HFFc6 (cell line): ENCODE measurements around the gene EPHA3. TPM values are rescaled to one million over a fixed set of nuclear protein-coding genes. Genes with fewer than 3 reads are reported as not detected.

ENCODE experiments used
- DNase-seq: peaks from one replicate; pipeline ENCODE4 v3.0.0-alpha.2; 2018
- H3K27ac Mint-ChIP-seq: 2 replicates; pipeline ENCODE4 v1.8.0; 2020; ENCODE audit warnings: mild to moderate bottlenecking, mixed read lengths
- H3K27me3 Mint-ChIP-seq: 2 replicates; pipeline ENCODE4 v1.8.0; 2021; ENCODE audit warnings: mild to moderate bottlenecking, moderate library complexity, mixed read lengths; ENCODE audit not compliant: insufficient read depth
- H3K36me3 Mint-ChIP-seq: 2 replicates; pipeline ENCODE4 v1.8.0; 2021; ENCODE audit warnings: low read depth, mixed read lengths
- H3K4me1 Mint-ChIP-seq: 2 replicates; pipeline ENCODE4 v1.8.0; 2020; ENCODE audit warnings: low read depth, mixed read lengths
- H3K4me3 Mint-ChIP-seq: 2 replicates; pipeline ENCODE4 v1.8.0; 2020; ENCODE audit warnings: mild to moderate bottlenecking, moderate library complexity, mixed read lengths
- H3K9me3 Mint-ChIP-seq: 2 replicates; pipeline ENCODE4 v1.8.0; 2020; ENCODE audit warnings: mild to moderate bottlenecking, mixed read lengths
- total RNA-seq, 6 experiments: library from RNA; stranded (reverse); fragmentation: NEBNext Ultra II Directional; extraction: Animal tissue kit (Norgen Biotek cat#: 25700); gene quantifications; 2 replicates in 1 of 6; 3 replicates in 5 of 6; pipeline ENCODE4 v1.2.3, GENCODE V29; 2021
- TF ChIP-seq, protein P1 (sequence below): fragments of 200-600 bp; sonication (generic); IDR thresholded peaks from 2 replicates; pipeline ENCODE4 v1.5.0; 2021; ENCODE audit warnings: antibody characterized with exemption, mild to moderate bottlenecking

EPHA3 gene
- total RNA-seq, 6 experiments from 2014 or later = 0.09 to 0.13 (median 0.11) TPM; not detected in 3

DNA sequence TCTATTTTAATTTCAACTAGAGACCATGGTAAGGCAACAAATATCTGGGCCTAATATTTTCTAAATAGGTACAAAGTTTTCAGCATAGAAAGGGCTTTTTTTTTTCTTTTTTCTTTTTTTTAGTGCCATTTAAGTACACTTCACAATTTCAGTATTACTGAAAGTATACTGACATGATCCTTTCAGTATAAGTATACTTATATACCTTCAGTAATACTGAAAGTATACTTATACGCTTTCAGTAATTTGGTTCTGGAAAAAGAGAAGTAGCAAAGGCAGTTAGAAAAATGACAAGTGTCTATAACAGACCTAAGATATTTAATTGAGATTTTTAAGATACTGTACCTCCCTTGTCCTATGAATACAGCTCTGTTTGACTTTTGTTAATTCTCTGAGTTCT, 339.2 kb downstream of the EPHA3 start:
- TF ChIP-seq, protein P1, sequence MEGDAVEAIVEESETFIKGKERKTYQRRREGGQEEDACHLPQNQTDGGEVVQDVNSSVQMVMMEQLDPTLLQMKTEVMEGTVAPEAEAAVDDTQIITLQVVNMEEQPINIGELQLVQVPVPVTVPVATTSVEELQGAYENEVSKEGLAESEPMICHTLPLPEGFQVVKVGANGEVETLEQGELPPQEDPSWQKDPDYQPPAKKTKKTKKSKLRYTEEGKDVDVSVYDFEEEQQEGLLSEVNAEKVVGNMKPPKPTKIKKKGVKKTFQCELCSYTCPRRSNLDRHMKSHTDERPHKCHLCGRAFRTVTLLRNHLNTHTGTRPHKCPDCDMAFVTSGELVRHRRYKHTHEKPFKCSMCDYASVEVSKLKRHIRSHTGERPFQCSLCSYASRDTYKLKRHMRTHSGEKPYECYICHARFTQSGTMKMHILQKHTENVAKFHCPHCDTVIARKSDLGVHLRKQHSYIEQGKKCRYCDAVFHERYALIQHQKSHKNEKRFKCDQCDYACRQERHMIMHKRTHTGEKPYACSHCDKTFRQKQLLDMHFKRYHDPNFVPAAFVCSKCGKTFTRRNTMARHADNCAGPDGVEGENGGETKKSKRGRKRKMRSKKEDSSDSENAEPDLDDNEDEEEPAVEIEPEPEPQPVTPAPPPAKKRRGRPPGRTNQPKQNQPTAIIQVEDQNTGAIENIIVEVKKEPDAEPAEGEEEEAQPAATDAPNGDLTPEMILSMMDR = no peak
- Mint-ChIP-seq H3K27me3 (no peaks in the 10 kb centered on the region), H3K27ac (no peak overlapping the region), H3K36me3 (no peaks in the 10 kb centered on the region), H3K9me3 (peaks cover 5% of the 10 kb centered on the region; the same call in 1 of the 2 replicates), H3K4me1 (no peaks in the 10 kb centered on the region), H3K4me3 (no peak overlapping the region)
- no peak for DNase-seq

DNA sequence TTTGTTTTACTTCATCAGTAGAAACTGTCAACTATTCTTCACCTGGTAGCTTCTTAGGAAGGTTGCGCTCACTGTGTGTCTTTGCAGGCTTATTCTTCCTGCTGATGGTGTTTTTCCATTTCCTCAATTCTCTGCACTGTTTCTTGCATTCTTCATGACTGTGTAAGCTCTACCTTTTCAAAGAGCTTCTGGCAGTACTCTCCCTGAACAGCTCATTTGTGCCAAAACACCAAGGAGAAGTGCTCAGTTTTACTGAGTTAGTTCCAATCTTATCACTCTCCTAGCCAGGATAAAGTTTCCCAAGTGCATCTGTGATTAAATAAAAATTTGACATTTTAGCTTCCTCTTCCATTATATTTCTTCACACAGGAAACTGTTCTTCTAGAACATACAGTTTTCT, 339.8 kb downstream of the EPHA3 start:
- Mint-ChIP-seq H3K9me3 (peaks cover 5% of the 10 kb centered on the region; the same call in 1 of the 2 replicates), H3K36me3 (no peaks in the 10 kb centered on the region), H3K4me3 (no peak overlapping the region), H3K4me1 (no peaks in the 10 kb centered on the region), H3K27me3 (no peaks in the 10 kb centered on the region), H3K27ac (no peak overlapping the region)
- TF ChIP-seq, protein P1 = no peak
- DNase-seq = no peak

DNA sequence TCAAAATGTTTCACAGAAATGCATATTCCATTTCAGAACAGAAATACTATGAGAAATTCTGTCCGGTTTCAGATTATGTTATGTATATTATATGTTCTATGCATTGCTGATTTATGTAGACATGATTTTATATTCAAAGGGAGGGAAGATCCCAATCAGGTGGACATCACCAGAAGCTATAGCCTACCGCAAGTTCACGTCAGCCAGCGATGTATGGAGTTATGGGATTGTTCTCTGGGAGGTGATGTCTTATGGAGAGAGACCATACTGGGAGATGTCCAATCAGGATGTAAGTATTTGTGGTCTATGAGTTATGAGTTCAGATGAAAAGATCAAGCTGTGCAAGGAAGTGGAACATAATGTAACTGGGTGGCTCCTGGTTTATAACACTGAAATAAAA, 341.7 kb downstream of the EPHA3 start:
- TF ChIP-seq, protein P1 = no peak
- no peak overlapping the region for H3K4me3 Mint-ChIP-seq
- no peak for DNase-seq
- H3K27ac Mint-ChIP-seq = no peak overlapping the region
- no peaks in the 10 kb centered on the region for H3K4me1 Mint-ChIP-seq
- peaks cover 7% of the 10 kb centered on the region for H3K9me3 Mint-ChIP-seq
- H3K27me3 Mint-ChIP-seq = no peaks in the 10 kb centered on the region
- H3K36me3 Mint-ChIP-seq = no peaks in the 10 kb centered on the region

DNA sequence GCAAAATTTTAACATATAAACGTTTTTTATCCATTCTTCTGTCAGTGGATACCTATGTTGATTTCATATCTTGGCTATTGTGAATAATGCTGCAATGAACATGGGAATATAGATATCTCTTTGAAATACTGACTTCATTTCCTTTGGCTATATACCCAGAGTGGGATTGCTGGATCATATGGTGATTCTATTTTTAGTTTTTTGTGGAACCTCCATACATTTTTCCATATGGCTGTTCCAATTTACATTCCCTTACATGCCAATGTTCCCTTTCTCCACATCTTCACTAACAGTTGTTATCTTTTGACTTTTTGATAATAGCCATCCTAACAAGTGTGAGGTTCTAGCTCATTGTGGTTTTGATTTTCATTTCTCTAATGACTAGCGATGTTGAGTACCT, 344.6 kb downstream of the EPHA3 start:
- Mint-ChIP-seq H3K9me3 (peaks cover 11% of the 10 kb centered on the region), H3K4me3 (no peak overlapping the region), H3K36me3 (no peaks in the 10 kb centered on the region), H3K4me1 (no peaks in the 10 kb centered on the region), H3K27me3 (no peaks in the 10 kb centered on the region), H3K27ac (no peak overlapping the region)
- TF ChIP-seq, protein P1 = no peak
- no peak for DNase-seq

DNA sequence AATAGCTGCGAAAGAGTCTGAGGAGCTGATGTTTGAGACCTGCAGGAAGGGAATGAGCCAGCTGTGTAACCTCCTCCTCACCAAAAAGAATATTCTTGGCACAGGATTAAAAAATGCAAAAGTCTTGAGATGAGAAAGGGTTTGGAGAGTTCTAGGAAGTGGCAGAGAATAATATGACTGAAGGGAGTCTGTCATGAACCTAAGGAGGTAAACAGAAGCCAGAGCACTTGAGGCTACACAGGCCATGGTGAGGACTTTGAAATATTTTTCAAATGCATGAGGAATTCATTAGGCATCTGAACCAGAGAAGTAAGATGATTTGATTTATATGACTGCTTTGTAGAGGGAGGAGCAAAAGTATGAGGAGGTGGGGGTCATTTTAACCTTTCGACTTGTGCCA, 347.8 kb downstream of the EPHA3 start:
- Mint-ChIP-seq H3K9me3 (peaks cover 19% of the 10 kb centered on the region), H3K27ac (no peak overlapping the region), H3K4me1 (no peaks in the 10 kb centered on the region), H3K36me3 (no peaks in the 10 kb centered on the region), H3K27me3 (no peaks in the 10 kb centered on the region), H3K4me3 (no peak overlapping the region)
- TF ChIP-seq, protein P1 = no peak
- DNase-seq = no peak

DNA sequence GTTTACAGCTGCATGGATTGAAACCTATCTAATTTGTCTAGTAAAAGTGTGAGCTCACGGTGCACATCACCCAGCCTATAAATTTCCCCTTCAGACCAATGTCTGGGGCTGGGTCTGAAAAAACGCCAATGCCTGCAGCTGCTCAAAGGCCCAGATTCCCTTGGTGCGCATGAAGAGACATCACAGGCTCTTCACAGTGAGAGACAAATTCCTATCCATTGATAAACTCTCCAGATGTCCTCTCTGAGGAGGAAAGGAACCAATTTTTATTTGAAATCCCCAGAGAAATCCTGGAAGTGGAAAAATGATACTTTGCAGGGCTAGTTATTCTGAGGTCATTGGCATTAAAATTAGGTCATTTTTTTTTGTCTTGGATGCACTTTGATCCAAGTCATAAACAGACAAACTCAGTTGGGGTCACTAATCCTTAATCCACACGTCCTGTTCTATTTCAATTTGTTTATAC, 360.5 kb downstream of the EPHA3 start:
- Mint-ChIP-seq H3K4me3 (no peak overlapping the region), H3K27ac (no peak overlapping the region), H3K9me3 (no peaks in the 10 kb centered on the region; the same call in none of the 2 replicates), H3K27me3 (no peaks in the 10 kb centered on the region), H3K4me1 (no peaks in the 10 kb centered on the region), H3K36me3 (no peaks in the 10 kb centered on the region)
- no peak for DNase-seq
- TF ChIP-seq, protein P1 = no peak
